Psoas muscle (tissue), 8 donors: ENCODE measurements around the gene FBRSL1. TPM values are rescaled to one million over a fixed set of nuclear protein-coding genes. Genes with fewer than 3 reads are reported as not detected.

Source experiments
- ATAC-seq, 4 donors: fragments of 200-7000 bp; cut with Tn5 transposase; one replicate each; pipeline ENCODE4 v1.9.1; 2020; ENCODE audit warnings: moderate library complexity in 3 of 4, mild to moderate bottlenecking in 2 of 4
- DNase-seq, 2 donors: peaks; one replicate each; pipeline ENCODE4 v3.0.0-alpha.2; 2020
- H3K27ac ChIP-seq: fragments of 200-600 bp; one replicate; pipeline ENCODE4 v1.8.0; 2022
- H3K27me3 ChIP-seq, 3 donors: fragments of 200-600 bp in 1 of 3; one replicate each; pipeline versions ENCODE4 v1.6.1 to v1.8.0; 2013 to 2022; ENCODE audit warnings: low read length in 2 of 3, mild to moderate bottlenecking in 2 of 3, moderate library complexity in 1 of 3; ENCODE audit not compliant: insufficient read depth in 3 of 3
- H3K36me3 ChIP-seq, 2 donors: fragments of 200-600 bp in 1 of 2; one replicate each; pipeline versions ENCODE4 v1.6.1 to v1.8.0; 2013 to 2022; ENCODE audit warnings: low read depth in 1 of 2, mild to moderate bottlenecking in 1 of 2, moderate library complexity in 1 of 2; ENCODE audit not compliant: insufficient read depth in 1 of 2
- H3K4me1 ChIP-seq: fragments of 200-600 bp; one replicate; pipeline ENCODE4 v1.8.0; 2022
- H3K4me3 ChIP-seq: fragments of 200-600 bp; one replicate; pipeline ENCODE4 v1.8.0; 2022; ENCODE audit warnings: mild to moderate bottlenecking
- H3K9me3 ChIP-seq: fragments of 200-600 bp; one replicate; pipeline ENCODE4 v1.8.0; 2022
- whole genome bisulfite sequencing, 3 donors: extraction: QIAGEN DNeasy Blood & Tissue Kit; methylation state at CpG; one replicate each; pipeline versions ENCODE4 v1.1.6 to v1.1.7; 2013; 5-methylcytosine and 5-hydroxymethylcytosine counted together
- intact Hi-C, 2 donors: fragments of 100-400 bp; cut with DNase I; formaldehyde crosslinking; loops; one replicate each; pipeline versions ENCODE4 v1.11.0 to v1.14.2; 2022
- polyA plus RNA-seq, 3 donors: library from polyadenylated mRNA; stranded (reverse); fragments of 200-250 nt; gene quantifications; one replicate each; pipeline ENCODE4 v1.2.3, GENCODE V29; 2013
- total RNA-seq, 4 donors: library from RNA; stranded (reverse); fragmentation: NEBNext Ultra II Directional in 2 of 4; extraction: Animal tissue kit (Norgen Biotek cat#: 25700) in 2 of 4; gene quantifications; one replicate each; pipeline versions ENCODE4 v1.2.1 to v1.2.4, GENCODE V29; 2021 to 2023
- TF ChIP-seq, protein P1 (sequence below): fragments of 200-600 bp; IDR thresholded peaks from one replicate; pipeline ENCODE4 v1.8.0; 2022; ENCODE audit warnings: antibody characterized with exemption
- donor health status: healthy with polysubstance abuse.
- donor health status: DM: no; HTN: no; CAD: no; lungs with moderate emphysema.
- donor health status: Bipolar disorder and iron deficiency.
- donor health status: healthy.
- donor health status: DM: yes; HTN: yes; CAD: no.
- donor health status: DM: no; HTN: no; CAD: no.
- donor health status: DM: no; HTN: no; CAD: no.
- donor health status: DM: yes; HTN: yes; CAD: no.

The FBRSL1 gene
- total and polyA plus RNA-seq, 7 donors = 23.0 to 54.5 (median 40.1) TPM

DNA sequence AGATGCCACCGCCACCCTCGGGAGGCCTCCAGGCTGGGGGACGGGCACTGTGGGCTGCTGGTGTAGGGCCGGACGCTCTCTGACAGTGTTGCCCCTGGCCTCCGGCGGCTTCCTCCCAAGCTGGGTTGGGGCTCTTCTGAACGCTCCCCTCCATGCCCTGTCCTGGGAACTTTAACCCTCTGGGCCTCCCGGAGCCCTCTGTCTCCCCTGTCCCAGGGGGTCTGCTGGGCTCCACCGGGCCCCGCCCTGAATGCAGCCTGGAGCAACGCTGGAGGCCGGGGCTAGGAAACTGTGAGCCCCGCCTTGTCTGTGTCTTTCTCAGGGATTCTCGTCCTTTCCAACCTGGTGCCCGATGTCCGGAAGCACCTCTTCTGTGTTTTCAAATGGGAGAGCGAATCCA is 45.7 kb upstream of the FBRSL1 start:
- TF ChIP-seq, protein P1, sequence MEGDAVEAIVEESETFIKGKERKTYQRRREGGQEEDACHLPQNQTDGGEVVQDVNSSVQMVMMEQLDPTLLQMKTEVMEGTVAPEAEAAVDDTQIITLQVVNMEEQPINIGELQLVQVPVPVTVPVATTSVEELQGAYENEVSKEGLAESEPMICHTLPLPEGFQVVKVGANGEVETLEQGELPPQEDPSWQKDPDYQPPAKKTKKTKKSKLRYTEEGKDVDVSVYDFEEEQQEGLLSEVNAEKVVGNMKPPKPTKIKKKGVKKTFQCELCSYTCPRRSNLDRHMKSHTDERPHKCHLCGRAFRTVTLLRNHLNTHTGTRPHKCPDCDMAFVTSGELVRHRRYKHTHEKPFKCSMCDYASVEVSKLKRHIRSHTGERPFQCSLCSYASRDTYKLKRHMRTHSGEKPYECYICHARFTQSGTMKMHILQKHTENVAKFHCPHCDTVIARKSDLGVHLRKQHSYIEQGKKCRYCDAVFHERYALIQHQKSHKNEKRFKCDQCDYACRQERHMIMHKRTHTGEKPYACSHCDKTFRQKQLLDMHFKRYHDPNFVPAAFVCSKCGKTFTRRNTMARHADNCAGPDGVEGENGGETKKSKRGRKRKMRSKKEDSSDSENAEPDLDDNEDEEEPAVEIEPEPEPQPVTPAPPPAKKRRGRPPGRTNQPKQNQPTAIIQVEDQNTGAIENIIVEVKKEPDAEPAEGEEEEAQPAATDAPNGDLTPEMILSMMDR = no peak
- intact Hi-C loops = no loop called here
- ATAC-seq = no peak
- Histone ChIP-seq H3K4me3 (no peak overlapping the region), H3K9me3 (no peaks in the 10 kb centered on the region), H3K27ac (no peak overlapping the region), H3K36me3 (no peaks in the 10 kb centered on the region), H3K4me1 (no peaks in the 10 kb centered on the region), H3K27me3 (peaks cover 0 to 21% (median 4%) of the 10 kb centered on the region in 3 donors)
- no peak for DNase-seq
- 80 to 86% (median 82%) methylated on average over 18 of the region's 18 CpGs for WGBS, 3 donors

DNA sequence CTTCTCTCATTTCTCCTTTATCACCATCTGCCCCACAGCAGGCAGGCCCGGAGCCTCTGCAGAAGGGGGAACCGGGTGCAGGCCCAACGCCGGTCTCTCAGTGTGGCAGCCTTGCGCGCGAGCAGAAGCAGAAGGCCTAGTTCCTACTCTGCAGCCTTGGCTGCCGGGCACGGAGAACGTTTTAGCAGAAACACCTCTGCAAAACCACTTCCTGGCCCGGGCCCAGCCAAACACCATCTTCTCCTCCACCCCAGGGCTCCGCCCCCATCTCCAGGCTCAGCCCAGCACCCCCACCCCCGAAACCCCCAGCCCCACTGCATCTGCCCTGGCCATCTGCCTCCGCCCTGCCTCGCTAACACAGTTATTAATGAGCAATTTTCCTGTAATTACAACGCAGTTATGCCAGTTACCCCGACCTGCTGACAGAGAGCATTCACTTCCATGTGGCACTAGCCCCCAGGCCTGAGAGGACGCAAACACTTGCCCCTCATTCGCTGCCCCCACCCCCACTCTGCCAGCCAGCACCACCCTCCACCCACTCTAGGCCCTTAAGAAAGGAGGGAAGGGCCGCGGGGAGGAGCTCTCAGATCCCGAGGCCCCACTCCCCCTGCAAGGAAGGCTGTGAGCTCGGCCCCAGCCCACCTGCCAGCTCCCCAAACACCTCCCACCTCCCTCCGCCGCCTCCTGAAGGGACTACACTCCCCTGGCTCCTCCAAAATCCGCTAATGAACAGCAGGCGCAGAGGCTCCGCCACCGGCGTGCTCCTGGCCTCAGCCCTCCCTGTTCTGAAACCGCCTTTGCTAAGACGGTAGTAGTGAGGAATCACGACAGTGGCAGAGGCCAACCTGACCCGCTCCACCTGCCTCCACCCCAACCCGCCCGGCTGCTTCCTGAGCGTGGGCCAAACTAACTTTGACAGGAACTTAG is 44.7 kb upstream of the FBRSL1 start:
- no peaks in the 10 kb centered on the region for H3K4me1 ChIP-seq
- peaks cover 0 to 30% (median 8%) of the 10 kb centered on the region in 3 donors for H3K27me3 ChIP-seq
- H3K4me3 ChIP-seq = no peak overlapping the region
- H3K36me3 ChIP-seq = no peaks in the 10 kb centered on the region
- ATAC-seq (no peak), DNase-seq (no peak)
- 57 to 63% (median 60%) methylated on average over 37 of the region's 37 CpGs for WGBS, 3 donors
- intact Hi-C loops = no loop called here
- no peak overlapping the region for H3K27ac ChIP-seq
- no peaks in the 10 kb centered on the region for H3K9me3 ChIP-seq
- TF ChIP-seq, protein P1 = no peak

DNA sequence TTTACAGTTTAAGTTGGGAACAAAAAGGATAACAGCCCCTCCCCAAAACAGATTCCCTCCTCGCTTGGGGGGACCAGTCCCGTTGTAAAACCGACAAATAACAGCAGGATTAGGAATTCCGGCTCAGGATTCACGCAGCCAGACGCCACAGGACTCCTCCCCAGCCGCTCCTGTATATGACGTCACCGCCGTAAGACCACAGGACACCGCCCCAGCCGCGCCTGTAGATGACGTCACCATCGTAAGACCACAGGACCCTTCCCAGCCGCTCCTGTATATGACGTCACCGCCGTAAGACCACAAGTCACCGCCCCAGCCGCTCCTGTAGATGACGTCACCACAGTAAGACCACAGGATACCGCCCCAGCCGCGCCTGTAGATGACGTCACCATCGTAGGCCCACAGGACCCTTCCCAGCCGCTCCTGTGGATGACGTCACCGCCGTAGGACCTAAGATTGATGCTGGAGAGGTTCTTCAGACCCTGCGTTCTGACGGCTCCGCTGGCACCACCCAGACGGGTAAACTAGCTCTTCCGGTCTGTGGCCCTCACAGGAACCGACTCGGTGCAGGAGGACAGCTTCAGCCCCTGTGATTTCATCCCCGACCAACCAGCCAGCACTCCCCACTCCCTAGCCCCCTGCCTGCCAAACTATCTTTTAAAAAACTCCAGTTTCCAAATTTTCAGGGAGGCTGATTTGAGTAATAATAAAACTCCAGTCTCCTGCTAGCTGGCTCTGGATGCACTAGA is 43.9 kb upstream of the FBRSL1 start:
- H3K27me3 ChIP-seq = peaks cover 0 to 38% (median 8%) of the 10 kb centered on the region in 3 donors
- WGBS, 3 donors = 58 to 65% (median 64%) methylated on average over 39 of the region's 39 CpGs

DNA sequence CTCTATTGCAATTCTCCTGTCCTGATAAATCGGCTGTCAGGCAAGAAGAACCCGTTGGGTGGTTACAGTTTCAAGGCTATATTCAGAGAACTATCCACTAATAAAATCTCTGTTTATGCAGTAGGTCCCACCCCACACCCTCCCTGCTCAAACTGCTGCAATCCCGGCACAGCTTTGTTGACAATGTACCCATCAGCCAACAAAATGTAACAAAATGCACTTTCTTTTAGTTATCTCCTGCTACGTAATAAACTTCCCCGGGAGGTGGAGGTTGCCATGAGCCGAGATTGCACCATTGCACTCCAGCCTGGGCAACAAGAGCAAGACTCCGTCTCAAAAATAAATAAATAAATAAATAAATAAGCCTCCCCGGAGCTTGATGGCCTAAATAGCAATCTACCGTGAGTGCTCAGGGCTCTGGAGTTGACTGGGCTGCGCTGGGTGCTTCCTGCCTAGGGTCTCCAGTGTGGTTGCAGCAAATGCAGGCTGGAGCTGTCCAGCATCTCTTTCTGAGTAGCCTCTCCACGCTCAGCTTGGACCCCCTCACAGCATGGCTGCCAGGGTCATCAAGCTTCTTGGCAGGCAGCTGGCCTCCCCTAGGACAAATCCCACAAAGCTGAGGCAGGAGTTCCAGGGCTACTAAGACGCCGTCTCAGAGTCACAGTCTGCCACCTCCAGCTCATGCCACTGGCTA is 43.2 kb upstream of the FBRSL1 start:
- intact Hi-C loops = no loop called here
- H3K4me1 ChIP-seq = no peaks in the 10 kb centered on the region
- WGBS, 3 donors = 85 to 91% (median 90%) methylated on average over 13 of the region's 13 CpGs
- DNase-seq = no peak
- H3K9me3 ChIP-seq = no peaks in the 10 kb centered on the region
- no peak for ATAC-seq
- H3K4me3 ChIP-seq = no peak overlapping the region
- H3K27ac ChIP-seq = no peak overlapping the region
- H3K36me3 ChIP-seq = no peaks in the 10 kb centered on the region
- peaks cover 0 to 46% (median 10%) of the 10 kb centered on the region in 3 donors for H3K27me3 ChIP-seq
- TF ChIP-seq, protein P1 = no peak

More for the DNA sequence above, 43.9 kb upstream of the FBRSL1 start:
- Histone ChIP-seq H3K4me1 (no peaks in the 10 kb centered on the region), H3K27ac (no peak overlapping the region), H3K4me3 (no peak overlapping the region), H3K36me3 (no peaks in the 10 kb centered on the region), H3K9me3 (no peaks in the 10 kb centered on the region)
- intact Hi-C loops = no loop called here
- ATAC-seq (peak in 3 of 4 donors; percentile 17 to 56 (median 27)), DNase-seq (peak in 1 of 2 donors; percentile 80)
- TF ChIP-seq, protein P1 = no peak
